Activated T-cell treated with anti-CD3 and anti-CD28 coated beads for 24 hours (primary cell): Measurements from ENCODE around the gene IFI35.
A peak's percentile ranks its signal among the peaks of the same experiment; 100 is the strongest.
"Not testable (repeated sequence)": the region's sequence is repeated elsewhere in the genome, so short reads cannot be mapped to it uniquely, and the experiment has no call there.

Source experiments
- DNase-seq: peaks from one replicate; pipeline ENCODE4 v3.0.0-alpha.2; 2020; ENCODE audit warnings: low read depth

Gene IFI35

GRCh38 chr17:43024407-43025289 is 18.1 kb downstream of the IFI35 start, which contains the start of gene RND2:
Gene RND2 (plus strand): TSS chr17:43025231. CDS start chr17:43025348, 117 bp downstream.
- DNase-seq: peak; percentile 71

GRCh38 chr17:43025290-43025657 is 18.7 kb downstream of the IFI35 start:
- DNase-seq: no peak

- no peak for DNase-seq
Measured at GRCh38 chr17:43025766-43026537, 19.4 kb downstream of the IFI35 start.

GRCh38 chr17:43026595-43026994 is 20.0 kb downstream of the IFI35 start:
- no peak for DNase-seq

- no peak for DNase-seq
Measured at GRCh38 chr17:43027091-43028032, 20.8 kb downstream of the IFI35 start.

- no peak for DNase-seq
Measured at GRCh38 chr17:43028221-43028861, 21.8 kb downstream of the IFI35 start.

GRCh38 chr17:43030137-43030767 is 23.7 kb downstream of the IFI35 start:
- no peak for DNase-seq

GRCh38 chr17:43031666-43032065 is 25.1 kb downstream of the IFI35 start:
- DNase-seq: no peak

- DNase-seq: no peak
Measured at GRCh38 chr17:43033948-43034881, 27.6 kb downstream of the IFI35 start.

- DNase-seq: no peak
Measured at GRCh38 chr17:43034894-43035293, 28.3 kb downstream of the IFI35 start.

GRCh38 chr17:43039646-43040045 is 33.1 kb downstream of the IFI35 start:
- no peak for DNase-seq

- no peak for DNase-seq
Measured at GRCh38 chr17:43040655-43041054, 34.1 kb downstream of the IFI35 start.

- no peak for DNase-seq
Measured at GRCh38 chr17:43042025-43042628, 35.5 kb downstream of the IFI35 start.

- no peak for DNase-seq
Measured at GRCh38 chr17:43043307-43043706, 36.7 kb downstream of the IFI35 start.

- DNase-seq: no peak
Measured at GRCh38 chr17:43044024-43044423, 37.4 kb downstream of the IFI35 start.

GRCh38 chr17:43051969-43052368 is 45.4 kb downstream of the IFI35 start:
- DNase-seq: no peak

GRCh38 chr17:43053008-43053407 is 46.4 kb downstream of the IFI35 start:
- DNase-seq: not testable (repeated sequence)

- no peak for DNase-seq
Measured at GRCh38 chr17:43056051-43056450, 49.5 kb downstream of the IFI35 start.

- DNase-seq: no peak
Measured at GRCh38 chr17:43062984-43063638, 56.5 kb downstream of the IFI35 start.
